Keratinocyte (primary cell): ENCODE measurements around the gene SIAE. TPM values are rescaled to one million over a fixed set of nuclear protein-coding genes. Genes with fewer than 3 reads are reported as not detected.

ENCODE experiments used
- DNase-seq: peaks from one replicate; pipeline ENCODE4 v3.0.0-alpha.2; 2011; ENCODE audit warnings: low read depth, missing footprints, low spot score
- FAIRE-seq: peaks from 2 replicates; lab custom pipeline; 2011; peaks lifted over from hg19 to GRCh38; lab: Jason Lieb, UNC
- H2AFZ ChIP-seq: 2 replicates; pipeline ENCODE4 v1.6.0; 2012; ENCODE audit warnings: low read length, control low read depth, inconsistent platforms; ENCODE audit not compliant: control insufficient read depth
- H3K27ac ChIP-seq: 2 replicates; pipeline ENCODE4 v1.5.1; 2011; ENCODE audit warnings: low read length; ENCODE audit not compliant: control insufficient read depth, insufficient read depth
- H3K27me3 ChIP-seq: 3 replicates; pipeline ENCODE4 v1.6.0; 2011; ENCODE audit warnings: low read length; ENCODE audit not compliant: control insufficient read depth, insufficient read depth; ENCODE audit errors: extremely low read depth
- H3K36me3 ChIP-seq, 2 experiments: 2 replicates in 1 of 2; 3 replicates in 1 of 2; pipeline ENCODE4 v1.5.1; 2011; ENCODE audit warnings: low read length in 2 of 2, mild to moderate bottlenecking in 1 of 2; ENCODE audit not compliant: control insufficient read depth in 2 of 2, insufficient read depth in 2 of 2; ENCODE audit errors: extremely low read depth in 1 of 2
- H3K4me1 ChIP-seq: 3 replicates; pipeline ENCODE4 v1.5.1; 2011; ENCODE audit warnings: low read length; ENCODE audit not compliant: control insufficient read depth, insufficient read depth; ENCODE audit errors: extremely low read depth
- H3K4me2 ChIP-seq: 3 replicates; pipeline ENCODE4 v1.6.0; 2011; ENCODE audit warnings: low read depth, low read length; ENCODE audit not compliant: control insufficient read depth, insufficient read depth; ENCODE audit errors: extremely low read depth
- H3K4me3 ChIP-seq, 3 experiments: fragments of 200-600 bp in 1 of 3; sonication (generic) in 1 of 3; 2 replicates in 2 of 3; 3 replicates in 1 of 3; pipeline ENCODE4 v1.5.1; 2011 to 2016; ENCODE audit warnings: low read length in 3 of 3, mild to moderate bottlenecking in 3 of 3, control low read depth in 2 of 3, inconsistent platforms in 1 of 3, low read depth in 1 of 3, mixed read lengths in 1 of 3, mixed run types in 1 of 3, moderate library complexity in 1 of 3; ENCODE audit not compliant: control insufficient read depth in 2 of 3, insufficient read depth in 2 of 3; ENCODE audit errors: extremely low read depth in 1 of 3
- H3K79me2 ChIP-seq: 2 replicates; pipeline ENCODE4 v1.6.0; 2012; ENCODE audit warnings: low read length; ENCODE audit not compliant: control insufficient read depth, insufficient read depth
- H3K9ac ChIP-seq: 3 replicates; pipeline ENCODE4 v1.6.0; 2011; ENCODE audit warnings: low read length; ENCODE audit not compliant: control insufficient read depth, insufficient read depth; ENCODE audit errors: extremely low read depth
- H3K9me1 ChIP-seq: 3 replicates; pipeline ENCODE4 v1.6.0; 2011; ENCODE audit warnings: low read length; ENCODE audit not compliant: control insufficient read depth, insufficient read depth; ENCODE audit errors: extremely low read depth
- H3K9me3 ChIP-seq: 2 replicates; pipeline ENCODE4 v1.5.1; 2012; ENCODE audit warnings: low read depth, low read length; ENCODE audit not compliant: control insufficient read depth
- H4K20me1 ChIP-seq: 3 replicates; pipeline ENCODE4 v1.6.0; 2011; ENCODE audit warnings: low read length; ENCODE audit not compliant: control insufficient read depth, insufficient read depth; ENCODE audit errors: extremely low read depth
- CTCF ChIP-seq, 3 experiments: IDR thresholded peaks in 1 of 3; conservative IDR thresholded peaks in 1 of 3; optimal IDR thresholded peaks in 1 of 3; 2 replicates in 2 of 3; 3 replicates in 1 of 3; pipeline versions ENCODE3 to v1.5.1; 2011; ENCODE audit warnings: low read length in 3 of 3, mild to moderate bottlenecking in 3 of 3, moderate library complexity in 2 of 3, control low read depth in 1 of 3, inconsistent platforms in 1 of 3; ENCODE audit not compliant: insufficient read depth in 2 of 3; ENCODE audit errors: extremely low read depth in 1 of 3
- EZH2 ChIP-seq: IDR thresholded peaks from one replicate; pipeline ENCODE4 v1.6.1; 2012; ENCODE audit warnings: inconsistent platforms, mild to moderate bottlenecking, low read length, moderate library complexity
- dilution Hi-C: fragments of 300-500 bp; cut with MboI; formaldehyde crosslinking; loops from one replicate; pipeline ENCODE4 v1.7.0; 2020; ENCODE audit warnings: low sequenced_read_pairs; ENCODE audit not compliant: extremely low pct_ligation_motif_present
- polyA plus RNA-seq, 5 experiments: library from polyadenylated mRNA; depleted of rRNA in 3 of 5; stranded (reverse) in 3 of 5; stranded (forward) in 1 of 5; unstranded in 1 of 5; fragments of >200 nt; gene quantifications; 1 replicate in 1 of 5; 2 replicates in 3 of 5; 3 replicates in 1 of 5; pipeline versions ENCODE4 v1.2.1 to v1.2.3, GENCODE V29; 2011 to 2012; ENCODE audit warnings: missing spikeins in 2 of 5, low read depth in 1 of 5, low replicate concordance in 1 of 5

SIAE gene
- polyA plus RNA-seq, 1 donor (not counting 4 experiments of a cell fraction or from before 2014, with no cell fraction given) = 26.6 TPM

GRCh38 chr11:124672536-124673215 lies 863 bp downstream of the SIAE start:
- no peak for TF ChIP-seq EZH2
- no peaks in the 10 kb centered on the region for H3K79me2 ChIP-seq
- H3K4me2 ChIP-seq = peak overlapping the region; percentile 85
- H3K27ac ChIP-seq = peak overlapping the region; percentile 25
- H3K27me3 ChIP-seq = no peaks in the 10 kb centered on the region
- peak overlapping the region; percentile 66 to 75 (median 74) for H3K4me3 ChIP-seq
- no peaks in the 10 kb centered on the region for H3K9me3 ChIP-seq
- DNase-seq (no peak), FAIRE-seq (no peak)
- H3K9ac ChIP-seq = peak overlapping the region; percentile 80
- dilution Hi-C loops = no loop called here
- no peaks in the 10 kb centered on the region for H4K20me1 ChIP-seq
- peak overlapping the region; percentile 65 for H2AFZ ChIP-seq
- H3K4me1 ChIP-seq = peaks cover 6% of the 10 kb centered on the region
- H3K9me1 ChIP-seq = no peaks in the 10 kb centered on the region
- no peaks in the 10 kb centered on the region for H3K36me3 ChIP-seq

GRCh38 chr11:124670732-124671131 lies 2.8 kb downstream of the SIAE start:
- no peaks in the 10 kb centered on the region for H3K9me1 ChIP-seq
- H3K4me3 ChIP-seq = no peak overlapping the region
- TF ChIP-seq EZH2 (no peak), CTCF (optimal IDR thresholded peaks at IDR 0.05 in 1 of 3, IDR thresholded peaks at IDR 0.05 in 1 of 3, conservative IDR thresholded peaks at IDR 0.05 in 1 of 3; ENCODE audit: extremely low read depth in 1 of 3, insufficient read depth in 2 of 3, low read length in 3 of 3) (no peak)
- dilution Hi-C loops = no loop called here
- no peak overlapping the region for H3K27ac ChIP-seq
- H3K27me3 ChIP-seq = no peaks in the 10 kb centered on the region
- FAIRE-seq = no peak
- H3K4me2 ChIP-seq = no peak overlapping the region
- no peaks in the 10 kb centered on the region for H3K36me3 ChIP-seq
- H2AFZ ChIP-seq = no peak overlapping the region
- peaks cover 6% of the 10 kb centered on the region for H3K4me1 ChIP-seq
- no peak overlapping the region for H3K9ac ChIP-seq
- no peaks in the 10 kb centered on the region for H3K9me3 ChIP-seq
- H4K20me1 ChIP-seq = no peaks in the 10 kb centered on the region
- no peaks in the 10 kb centered on the region for H3K79me2 ChIP-seq
- no peak for DNase-seq
